Measurements from ENCODE around the gene SLC25A47. TPM values are rescaled to one million over a fixed set of nuclear protein-coding genes. Genes with fewer than 3 reads are reported as not detected.
A peak's percentile ranks its signal among the peaks of the same experiment; 100 is the strongest.

Gene SLC25A47
- total RNA-seq, 1 donor from 2014 or later = not detected

- peaks cover 4% of the 10 kb centered on the region for H3K36me3 Mint-ChIP-seq (ENCODE audit: low read depth)
- TF ChIP-seq CTCF (conservative IDR thresholded peaks at IDR 0.05) = no peak
- peaks cover 31% of the 10 kb centered on the region for H3K4me1 Mint-ChIP-seq
- H3K9me3 Mint-ChIP-seq = no peaks in the 10 kb centered on the region
- peak overlapping the region; percentile 80 for H3K4me3 Mint-ChIP-seq
- peaks cover 12% of the 10 kb centered on the region for H3K27me3 Mint-ChIP-seq (ENCODE audit: low read depth)
- no peak for DNase-seq (ENCODE audit: low read depth, low spot score)
- peak overlapping the region; percentile 91 for H3K27ac Mint-ChIP-seq (ENCODE audit: unreplicated experiment)
These were observed 38.9 kb upstream of the SLC25A47 start for GRCh38 chr14:100283984-100284881.

GRCh38 chr14:100285021-100285912 lies 37.9 kb upstream of the SLC25A47 start:
- peak; percentile 76 for TF ChIP-seq CTCF (conservative IDR thresholded peaks at IDR 0.05)
- peaks cover 36% of the 10 kb centered on the region for H3K4me1 Mint-ChIP-seq
- peak; percentile 74 for DNase-seq (ENCODE audit: low read depth, low spot score)
- no peak overlapping the region for H3K27ac Mint-ChIP-seq (ENCODE audit: unreplicated experiment)
- peak overlapping the region; percentile 80 for H3K4me3 Mint-ChIP-seq
- peaks cover 12% of the 10 kb centered on the region for H3K27me3 Mint-ChIP-seq (ENCODE audit: low read depth)
- H3K9me3 Mint-ChIP-seq = no peaks in the 10 kb centered on the region
- peaks cover 4% of the 10 kb centered on the region for H3K36me3 Mint-ChIP-seq (ENCODE audit: low read depth)

GRCh38 chr14:100285913-100286400 lies 37.2 kb upstream of the SLC25A47 start:
- Mint-ChIP-seq H3K36me3 (ENCODE audit: low read depth) (peaks cover 4% of the 10 kb centered on the region), H3K9me3 (no peaks in the 10 kb centered on the region), H3K27me3 (ENCODE audit: low read depth) (peaks cover 12% of the 10 kb centered on the region), H3K27ac (ENCODE audit: unreplicated experiment) (peak overlapping the region; percentile 86), H3K4me1 (peaks cover 42% of the 10 kb centered on the region), H3K4me3 (peak overlapping the region; percentile 86)
- TF ChIP-seq CTCF (conservative IDR thresholded peaks at IDR 0.05) = no peak
- no peak for DNase-seq (ENCODE audit: low read depth, low spot score)

- peak overlapping the region; percentile 74 for H3K4me3 Mint-ChIP-seq
- TF ChIP-seq CTCF (conservative IDR thresholded peaks at IDR 0.05) = no peak
- peaks cover 4% of the 10 kb centered on the region for H3K36me3 Mint-ChIP-seq (ENCODE audit: low read depth)
- DNase-seq (ENCODE audit: low read depth, low spot score) = no peak
- no peak overlapping the region for H3K27ac Mint-ChIP-seq (ENCODE audit: unreplicated experiment)
- H3K27me3 Mint-ChIP-seq (ENCODE audit: low read depth) = peaks cover 12% of the 10 kb centered on the region
- no peaks in the 10 kb centered on the region for H3K9me3 Mint-ChIP-seq
- H3K4me1 Mint-ChIP-seq = peaks cover 48% of the 10 kb centered on the region
These were observed 36.5 kb upstream of the SLC25A47 start for GRCh38 chr14:100286484-100287191.
